Fibroblast of mammary gland (primary cell): ENCODE measurements around the gene PLK4.
A peak's percentile ranks its signal among the peaks of the same experiment; 100 is the strongest.

ENCODE experiments used
- DNase-seq: peaks from one replicate; pipeline ENCODE4 v3.0.0-alpha.2; 2010; ENCODE audit warnings: low read depth
- H3K4me3 ChIP-seq: 2 replicates; pipeline ENCODE4 v1.5.1; 2011; ENCODE audit warnings: low read depth, mild to moderate bottlenecking, low read length, moderate library complexity; ENCODE audit not compliant: control insufficient read depth
- TF ChIP-seq, protein P1 (sequence below): conservative IDR thresholded peaks from 2 replicates; pipeline ENCODE4 v1.5.1; 2011; ENCODE audit warnings: low read depth, low read length, inconsistent platforms; ENCODE audit not compliant: control insufficient read depth, insufficient read depth

PLK4 gene

DNA sequence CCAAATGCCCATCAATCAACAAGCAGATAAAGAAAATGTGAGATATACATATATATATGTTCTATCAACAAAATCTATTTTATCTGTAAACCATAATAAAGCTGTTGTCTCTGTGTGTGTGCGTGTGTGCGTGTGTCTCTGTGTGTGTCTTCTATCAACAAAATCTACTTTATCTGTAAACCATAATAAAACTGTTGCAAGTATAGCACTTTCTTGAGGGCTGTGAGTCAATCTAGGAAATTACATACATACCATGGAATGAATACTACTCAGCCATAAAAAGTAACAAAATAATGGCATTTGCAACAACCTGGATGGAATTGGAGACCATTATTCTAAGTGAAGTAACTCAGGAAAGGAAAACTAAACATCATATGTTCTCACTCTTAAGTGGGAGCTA is 12.5 kb upstream of the PLK4 start:
- no peak overlapping the region for H3K4me3 ChIP-seq
- no peak for DNase-seq
- TF ChIP-seq, protein P1, sequence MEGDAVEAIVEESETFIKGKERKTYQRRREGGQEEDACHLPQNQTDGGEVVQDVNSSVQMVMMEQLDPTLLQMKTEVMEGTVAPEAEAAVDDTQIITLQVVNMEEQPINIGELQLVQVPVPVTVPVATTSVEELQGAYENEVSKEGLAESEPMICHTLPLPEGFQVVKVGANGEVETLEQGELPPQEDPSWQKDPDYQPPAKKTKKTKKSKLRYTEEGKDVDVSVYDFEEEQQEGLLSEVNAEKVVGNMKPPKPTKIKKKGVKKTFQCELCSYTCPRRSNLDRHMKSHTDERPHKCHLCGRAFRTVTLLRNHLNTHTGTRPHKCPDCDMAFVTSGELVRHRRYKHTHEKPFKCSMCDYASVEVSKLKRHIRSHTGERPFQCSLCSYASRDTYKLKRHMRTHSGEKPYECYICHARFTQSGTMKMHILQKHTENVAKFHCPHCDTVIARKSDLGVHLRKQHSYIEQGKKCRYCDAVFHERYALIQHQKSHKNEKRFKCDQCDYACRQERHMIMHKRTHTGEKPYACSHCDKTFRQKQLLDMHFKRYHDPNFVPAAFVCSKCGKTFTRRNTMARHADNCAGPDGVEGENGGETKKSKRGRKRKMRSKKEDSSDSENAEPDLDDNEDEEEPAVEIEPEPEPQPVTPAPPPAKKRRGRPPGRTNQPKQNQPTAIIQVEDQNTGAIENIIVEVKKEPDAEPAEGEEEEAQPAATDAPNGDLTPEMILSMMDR, result no peak

DNA sequence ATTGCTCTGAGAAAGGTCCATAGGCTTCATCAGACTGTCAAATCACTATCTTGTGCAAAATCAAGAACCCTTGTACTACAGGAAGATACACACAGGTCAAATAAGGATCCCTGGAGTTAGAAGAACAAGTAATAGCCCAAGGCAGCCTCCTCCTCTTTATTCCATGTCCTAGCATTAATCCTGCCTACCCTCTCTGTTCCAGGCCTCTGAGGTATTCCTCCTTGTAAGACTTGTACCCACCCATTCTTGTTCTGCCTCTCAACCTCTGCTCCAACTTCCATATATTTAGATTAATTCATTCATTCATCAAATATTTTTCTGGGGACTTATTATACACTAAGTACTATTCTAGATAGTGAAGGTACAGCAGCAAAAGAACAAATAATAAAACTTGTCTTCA is 10.4 kb upstream of the PLK4 start:
- DNase-seq, result no peak
- H3K4me3 ChIP-seq, result no peak overlapping the region
- TF ChIP-seq, protein P1, result no peak

DNA sequence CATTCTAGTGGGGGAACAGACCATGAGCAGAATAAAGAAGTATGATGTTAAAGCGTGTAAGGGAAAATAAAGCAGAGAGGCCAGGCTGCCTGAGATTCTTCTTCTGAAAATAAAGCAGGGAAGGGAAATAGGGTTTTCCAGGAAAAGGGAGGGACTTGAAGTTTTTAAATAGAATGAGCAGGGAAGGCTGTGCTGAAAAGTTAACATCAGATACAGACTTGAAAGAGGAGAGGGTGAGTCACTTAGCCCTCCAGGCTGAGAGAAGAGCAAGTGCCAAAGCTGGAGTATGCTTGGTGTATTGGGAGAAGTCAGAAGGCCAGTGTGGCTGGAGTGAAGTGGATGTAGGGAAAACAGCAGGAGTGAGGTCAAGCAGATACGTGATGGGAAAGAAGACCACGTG is 10.0 kb upstream of the PLK4 start:
- no peak overlapping the region for H3K4me3 ChIP-seq
- TF ChIP-seq, protein P1, result no peak
- peak; percentile 82 for DNase-seq

DNA sequence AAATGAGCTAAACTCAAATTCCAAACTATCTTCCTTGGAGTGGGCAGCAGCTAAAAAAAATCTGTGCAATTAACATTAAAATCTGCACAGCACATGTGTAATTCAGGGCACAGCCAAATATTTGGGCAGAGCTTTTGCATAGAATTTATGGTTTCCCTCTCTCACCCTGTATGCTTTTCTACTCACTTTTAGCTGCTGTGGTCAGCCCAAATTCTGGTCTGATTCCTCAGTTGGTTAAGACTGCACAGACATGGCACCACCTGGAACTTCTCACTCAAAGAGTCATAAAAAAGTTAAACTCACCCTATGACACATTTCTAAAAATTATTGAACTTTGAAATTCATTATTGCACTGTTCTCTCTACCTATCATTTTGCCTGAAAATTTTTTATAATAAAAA is 4.9 kb upstream of the PLK4 start:
- no peak overlapping the region for H3K4me3 ChIP-seq
- TF ChIP-seq, protein P1, result no peak
- DNase-seq, result no peak

DNA sequence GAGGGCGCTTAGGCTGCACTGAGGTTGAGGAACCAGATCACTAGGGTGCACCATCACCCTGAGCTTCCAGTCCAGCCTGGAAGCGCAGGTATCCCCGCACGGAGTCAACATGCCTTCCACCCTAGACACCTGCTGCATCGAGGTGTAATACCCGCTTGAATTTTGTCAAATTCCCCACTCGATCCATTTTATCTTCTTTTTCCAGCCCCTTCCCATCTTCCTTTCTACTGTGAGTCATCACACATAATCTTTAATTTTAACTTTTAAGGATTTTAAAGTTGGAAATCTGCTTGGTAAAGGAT is 821 bp downstream of the PLK4 start:
- no peak for DNase-seq
- TF ChIP-seq, protein P1, result no peak
- peak overlapping the region; percentile 93 for H3K4me3 ChIP-seq

DNA sequence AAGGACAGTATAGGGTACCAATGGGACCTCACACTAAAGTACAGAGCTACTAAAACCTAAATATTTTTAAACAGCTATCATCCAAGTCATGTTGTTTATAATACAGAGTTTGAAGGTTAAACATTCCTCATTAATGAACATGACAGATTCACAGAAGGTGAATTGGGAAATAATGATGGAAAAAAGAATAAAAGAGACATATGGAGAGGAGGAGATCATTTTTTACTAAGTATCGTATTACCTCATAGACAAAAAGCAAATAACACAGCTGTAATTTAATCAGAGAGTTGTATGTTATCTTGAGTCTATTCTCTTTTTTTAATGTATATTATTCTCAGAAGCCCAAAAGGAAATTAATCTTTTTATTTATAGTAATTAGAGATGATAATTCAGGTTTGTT is 7.9 kb downstream of the PLK4 start:
- TF ChIP-seq, protein P1, result no peak
- no peak for DNase-seq
- H3K4me3 ChIP-seq, result no peak overlapping the region

DNA sequence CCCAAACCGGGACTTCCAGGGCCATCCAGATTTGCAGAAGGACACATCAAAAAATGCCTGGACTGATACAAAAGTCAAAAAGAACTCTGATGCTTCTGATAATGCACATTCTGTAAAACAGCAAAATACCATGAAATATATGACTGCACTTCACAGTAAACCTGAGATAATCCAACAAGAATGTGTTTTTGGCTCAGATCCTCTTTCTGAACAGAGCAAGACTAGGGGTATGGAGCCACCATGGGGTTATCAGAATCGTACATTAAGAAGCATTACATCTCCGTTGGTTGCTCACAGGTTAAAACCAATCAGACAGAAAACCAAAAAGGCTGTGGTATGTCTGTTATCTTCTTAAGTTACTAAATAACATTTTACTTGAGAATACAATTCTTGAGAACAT is 9.2 kb downstream of the PLK4 start:
- no peak overlapping the region for H3K4me3 ChIP-seq
- TF ChIP-seq, protein P1, result no peak
- peak; percentile 45 for DNase-seq
